Activated T-helper 2 cell treated with anti-CD3 and anti-CD28 coated beads, Interferon-gamma antibody, Interleukin-2, Interleukin-4, amounts not matched to agents 10 μg/mL and 5 μg/mL and 100 μg/mL, durations not matched to agents 14 hours and 24 hours and 36 hours (primary cell): ENCODE data around the gene HOPX. TPM values are rescaled to one million over a fixed set of nuclear protein-coding genes. Genes with fewer than 3 reads are reported as not detected.
A peak's percentile ranks its signal among the peaks of the same experiment; 100 is the strongest.
"Not testable (repeated sequence)": the region's sequence is repeated elsewhere in the genome, so short reads cannot be mapped to it uniquely, and the experiment has no call there.

Experiments used
- DNase-seq: peaks from one replicate; pipeline ENCODE4 v3.0.0; 2021; ENCODE audit warnings: low spot score
- H3K27ac Mint-ChIP-seq: one replicate; pipeline ENCODE4 v1.8.0; 2021; ENCODE audit warnings: mixed read lengths
- H3K27me3 Mint-ChIP-seq: one replicate; pipeline ENCODE4 v1.8.0; 2021; ENCODE audit warnings: low read depth, mixed read lengths
- H3K36me3 Mint-ChIP-seq: one replicate; pipeline ENCODE4 v1.8.0; 2021; ENCODE audit warnings: low read depth, mixed read lengths
- H3K4me1 Mint-ChIP-seq: one replicate; pipeline ENCODE4 v1.8.0; 2021; ENCODE audit warnings: low read depth, mixed read lengths
- H3K4me3 Mint-ChIP-seq: one replicate; pipeline ENCODE4 v1.8.0; 2021; ENCODE audit warnings: low read depth, mild to moderate bottlenecking, moderate library complexity, mixed read lengths
- H3K9me3 Mint-ChIP-seq: one replicate; pipeline ENCODE4 v1.8.0; 2021; ENCODE audit warnings: mixed read lengths
- intact Hi-C: fragments of 100-400 bp; cut with micrococcal nuclease; formaldehyde crosslinking; loops from one replicate; pipeline ENCODE4 v1.15.1; 2023
- total RNA-seq: library from RNA; stranded (reverse); gene quantifications from 2 replicates; pipeline ENCODE4 v1.2.3, GENCODE V29; 2022

The HOPX gene
- 58.8 and 60.2 TPM in 2 replicates for total RNA-seq

- DNase-seq = peak; percentile 17
- Mint-ChIP-seq H3K27ac (peak within 1 kb of the TSS; percentile 36), H3K27me3 (peaks cover 59% of the 10 kb centered on the region), H3K4me1 (peaks cover 25% of the 10 kb centered on the region), H3K4me3 (peak within 1 kb of the TSS; percentile 28), H3K9me3 (no peaks in the 10 kb centered on the region), H3K36me3 (no peaks in the 10 kb centered on the region)
- intact Hi-C loops = loop anchor here (1.0 to 5.0 kb wide), 4 partner anchors 31 to 155 kb away; no protein-coding TSS in a partner anchor
Observed at GRCh38 chr4:56681158-56681852, at the start of gene HOPX. Gene HOPX, minus strand, starts transcription at chr4:56681296. Its CDS starts 23,480 bp downstream, at chr4:56657816.

GRCh38 chr4:56730097-56730496 lies 49.0 kb upstream of the HOPX start:
- Mint-ChIP-seq H3K4me3 (no peak overlapping the region), H3K27ac (no peak overlapping the region), H3K27me3 (peaks cover 7% of the 10 kb centered on the region), H3K36me3 (no peaks in the 10 kb centered on the region), H3K4me1 (no peaks in the 10 kb centered on the region), H3K9me3 (no peaks in the 10 kb centered on the region)
- no peak for DNase-seq
- intact Hi-C loops = no loop called here

GRCh38 chr4:56728512-56728911 lies 47.4 kb upstream of the HOPX start:
- H3K9me3 Mint-ChIP-seq = no peaks in the 10 kb centered on the region
- H3K4me3 Mint-ChIP-seq = no peak overlapping the region
- H3K27ac Mint-ChIP-seq = no peak overlapping the region
- DNase-seq = no peak
- H3K27me3 Mint-ChIP-seq = peaks cover 7% of the 10 kb centered on the region
- H3K36me3 Mint-ChIP-seq = no peaks in the 10 kb centered on the region
- intact Hi-C loops = no loop called here
- H3K4me1 Mint-ChIP-seq = peaks cover 4% of the 10 kb centered on the region

GRCh38 chr4:56727150-56727549 lies 46.1 kb upstream of the HOPX start:
- Mint-ChIP-seq H3K27me3 (peaks cover 2% of the 10 kb centered on the region), H3K27ac (no peak overlapping the region), H3K36me3 (no peaks in the 10 kb centered on the region), H3K4me3 (no peak overlapping the region), H3K9me3 (no peaks in the 10 kb centered on the region), H3K4me1 (peaks cover 11% of the 10 kb centered on the region)
- no peak for DNase-seq
- intact Hi-C loops = no loop called here

GRCh38 chr4:56726593-56726992 lies 45.5 kb upstream of the HOPX start:
- H3K36me3 Mint-ChIP-seq = not testable (repeated sequence)

GRCh38 chr4:56723659-56724230 lies 42.6 kb upstream of the HOPX start:
- no peaks in the 10 kb centered on the region for H3K36me3 Mint-ChIP-seq
- peaks cover 2% of the 10 kb centered on the region for H3K27me3 Mint-ChIP-seq
- H3K4me1 Mint-ChIP-seq = peaks cover 11% of the 10 kb centered on the region
- no peak overlapping the region for H3K4me3 Mint-ChIP-seq
- no peak for DNase-seq
- no peak overlapping the region for H3K27ac Mint-ChIP-seq
- no peaks in the 10 kb centered on the region for H3K9me3 Mint-ChIP-seq
- intact Hi-C loops = loop anchor here (5.0 kb wide), 2 partner anchors 34 to 79 kb away; no protein-coding TSS in a partner anchor

More at GRCh38 chr4:56726593-56726992, 45.5 kb upstream of the HOPX start:
- H3K9me3 Mint-ChIP-seq, DNase-seq, intact Hi-C loops, H3K4me3 Mint-ChIP-seq, H3K27me3 Mint-ChIP-seq, H3K27ac Mint-ChIP-seq: not testable (repeated sequence)
- peaks cover 11% of the 10 kb centered on the region for H3K4me1 Mint-ChIP-seq

GRCh38 chr4:56723201-56723605 lies 42.1 kb upstream of the HOPX start:
- DNase-seq = no peak
- intact Hi-C loops = loop anchor here (5.0 kb wide), 2 partner anchors 34 to 79 kb away; no protein-coding TSS in a partner anchor
- Mint-ChIP-seq H3K27me3 (peaks cover 2% of the 10 kb centered on the region), H3K9me3 (no peaks in the 10 kb centered on the region), H3K4me1 (peaks cover 11% of the 10 kb centered on the region), H3K27ac (peak overlapping the region; percentile 55), H3K36me3 (no peaks in the 10 kb centered on the region), H3K4me3 (no peak overlapping the region)

- H3K27ac Mint-ChIP-seq = no peak overlapping the region
- H3K4me3 Mint-ChIP-seq = no peak overlapping the region
- peaks cover 5% of the 10 kb centered on the region for H3K27me3 Mint-ChIP-seq
- no peaks in the 10 kb centered on the region for H3K4me1 Mint-ChIP-seq
- no peaks in the 10 kb centered on the region for H3K36me3 Mint-ChIP-seq
- intact Hi-C loops = no loop called here
- no peak for DNase-seq
- H3K9me3 Mint-ChIP-seq = peaks cover 5% of the 10 kb centered on the region
Observed at GRCh38 chr4:56708146-56708545, 27.1 kb upstream of the HOPX start.

GRCh38 chr4:56705966-56706365 lies 24.9 kb upstream of the HOPX start:
- no peak for DNase-seq
- peaks cover 5% of the 10 kb centered on the region for H3K27me3 Mint-ChIP-seq
- H3K36me3 Mint-ChIP-seq = no peaks in the 10 kb centered on the region
- intact Hi-C loops = no loop called here
- no peaks in the 10 kb centered on the region for H3K4me1 Mint-ChIP-seq
- no peak overlapping the region for H3K27ac Mint-ChIP-seq
- no peak overlapping the region for H3K4me3 Mint-ChIP-seq
- no peaks in the 10 kb centered on the region for H3K9me3 Mint-ChIP-seq

GRCh38 chr4:56705334-56705733 lies 24.2 kb upstream of the HOPX start:
- Mint-ChIP-seq H3K4me3 (no peak overlapping the region), H3K36me3 (no peaks in the 10 kb centered on the region), H3K9me3 (no peaks in the 10 kb centered on the region), H3K4me1 (no peaks in the 10 kb centered on the region), H3K27ac (no peak overlapping the region), H3K27me3 (peaks cover 5% of the 10 kb centered on the region)
- intact Hi-C loops = no loop called here
- no peak for DNase-seq

GRCh38 chr4:56704089-56704871 lies 23.2 kb upstream of the HOPX start:
- no peak for DNase-seq
- Mint-ChIP-seq H3K27ac (no peak overlapping the region), H3K4me1 (peaks cover 1% of the 10 kb centered on the region), H3K36me3 (no peaks in the 10 kb centered on the region), H3K9me3 (no peaks in the 10 kb centered on the region), H3K4me3 (no peak overlapping the region), H3K27me3 (peaks cover 8% of the 10 kb centered on the region)
- intact Hi-C loops = no loop called here

GRCh38 chr4:56703378-56703777 lies 22.3 kb upstream of the HOPX start:
- Mint-ChIP-seq H3K27ac (no peak overlapping the region), H3K27me3 (peaks cover 9% of the 10 kb centered on the region), H3K9me3 (no peaks in the 10 kb centered on the region), H3K4me3 (no peak overlapping the region), H3K36me3 (no peaks in the 10 kb centered on the region), H3K4me1 (peaks cover 1% of the 10 kb centered on the region)
- DNase-seq = no peak
- intact Hi-C loops = no loop called here

GRCh38 chr4:56701644-56702043 lies 20.5 kb upstream of the HOPX start:
- no peaks in the 10 kb centered on the region for H3K9me3 Mint-ChIP-seq
- intact Hi-C loops = no loop called here
- no peak overlapping the region for H3K27ac Mint-ChIP-seq
- no peak overlapping the region for H3K4me3 Mint-ChIP-seq
- no peak for DNase-seq
- no peaks in the 10 kb centered on the region for H3K36me3 Mint-ChIP-seq
- peaks cover 1% of the 10 kb centered on the region for H3K4me1 Mint-ChIP-seq
- peaks cover 11% of the 10 kb centered on the region for H3K27me3 Mint-ChIP-seq
